Activated CD8-positive, alpha-beta memory T cell treated with anti-CD3 and anti-CD28 coated beads, Interleukin-2, amount 50 U/mL, for 24 hours (primary cell): ENCODE results near the gene ZNF367.
"Not testable (repeated sequence)": the region's sequence is repeated elsewhere in the genome, so short reads cannot be mapped to it uniquely, and the experiment has no call there.

Source experiments
- DNase-seq: peaks from one replicate; pipeline ENCODE4 v3.0.0-alpha.2; 2020; ENCODE audit errors: extremely low read depth

Gene ZNF367

DNA sequence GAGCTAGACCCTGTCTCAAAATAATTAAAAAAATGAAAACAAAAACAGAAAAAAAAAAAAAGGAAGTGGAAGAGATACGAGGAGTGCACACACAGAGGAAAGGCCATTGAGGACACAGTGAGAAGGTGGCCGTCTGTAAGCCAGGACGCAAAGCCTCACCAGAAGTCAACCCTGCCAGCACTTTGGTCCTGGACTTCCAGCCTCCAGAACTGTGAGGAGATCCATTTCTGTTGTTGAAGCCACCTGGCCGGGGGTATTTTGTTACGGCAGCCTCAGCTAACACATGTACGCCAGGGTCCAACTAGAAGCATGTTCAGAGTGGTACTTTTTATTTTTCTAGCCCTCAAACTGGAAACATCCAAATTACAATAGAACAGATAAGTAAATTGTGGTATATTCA is 56.5 kb downstream of the ZNF367 start:
- no peak for DNase-seq

- DNase-seq = no peak
These were observed 57.2 kb downstream of the ZNF367 start for GRCh38 chr9:96360976-96361375.

DNA sequence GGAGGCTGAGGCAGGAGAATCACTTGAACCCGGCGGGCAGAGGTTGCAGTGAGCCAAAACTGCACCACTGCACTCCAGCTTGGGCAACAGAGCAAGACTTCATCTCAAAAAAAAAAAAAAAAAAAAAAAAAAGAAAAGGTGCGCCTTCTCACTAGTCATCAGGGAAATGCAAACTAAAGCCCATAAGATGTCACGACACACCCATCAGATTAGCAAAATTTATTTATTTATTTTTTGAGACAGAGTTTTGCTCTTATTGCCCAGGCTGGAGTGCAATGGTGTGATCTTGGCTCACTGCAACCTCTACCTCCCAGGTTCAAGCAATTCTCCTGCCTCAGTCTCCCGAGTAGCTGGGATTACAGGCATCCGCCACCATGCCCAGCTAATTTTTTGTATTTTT is 57.6 kb downstream of the ZNF367 start:
- DNase-seq = not testable (repeated sequence)

GRCh38 chr9:96350866-96351265 is 67.3 kb downstream of the ZNF367 start:
- no peak for DNase-seq

DNA sequence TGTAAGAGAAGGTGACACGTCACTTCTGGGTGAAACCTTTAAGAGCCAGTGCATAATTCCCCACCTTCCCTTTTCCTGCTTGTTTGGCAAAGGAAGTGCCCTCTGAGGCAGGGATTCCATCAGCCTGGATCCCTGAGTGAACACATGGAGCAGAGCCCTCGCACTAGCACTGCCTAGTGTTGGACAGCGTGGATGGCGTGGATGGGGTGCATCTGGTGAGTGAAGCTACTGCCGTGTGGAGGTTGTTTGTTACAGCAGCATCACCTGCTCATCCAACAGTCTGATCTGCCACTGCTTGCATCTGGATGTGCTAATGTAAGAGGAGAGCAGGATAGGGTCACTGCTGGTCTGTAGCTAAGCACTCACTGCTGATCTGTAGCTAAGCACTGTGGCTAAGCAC is 69.9 kb downstream of the ZNF367 start:
- DNase-seq = no peak

DNA sequence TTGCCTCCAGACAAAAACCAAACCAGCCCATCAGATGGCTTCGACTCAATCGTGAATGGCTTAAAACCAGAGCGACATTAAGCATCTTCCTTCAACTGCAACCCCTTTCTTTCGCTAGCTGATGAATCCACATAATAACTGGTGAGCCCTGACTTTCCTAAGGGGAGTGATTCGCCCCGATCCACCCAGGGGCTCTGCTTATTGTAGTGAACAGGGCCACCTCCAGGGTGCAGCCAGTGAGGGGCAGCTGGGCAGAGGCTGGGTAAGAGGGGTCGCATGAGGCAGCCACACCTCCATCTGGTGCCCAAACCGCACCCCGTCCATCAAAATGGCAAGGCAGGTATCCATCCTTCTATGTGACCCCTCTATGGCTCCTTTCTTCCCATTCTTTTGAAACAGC is 72.6 kb downstream of the ZNF367 start:
- DNase-seq = no peak

- no peak for DNase-seq
These were observed 73.6 kb downstream of the ZNF367 start for GRCh38 chr9:96344458-96345180.

GRCh38 chr9:96343515-96344360 is 74.4 kb downstream of the ZNF367 start:
- no peak for DNase-seq

DNA sequence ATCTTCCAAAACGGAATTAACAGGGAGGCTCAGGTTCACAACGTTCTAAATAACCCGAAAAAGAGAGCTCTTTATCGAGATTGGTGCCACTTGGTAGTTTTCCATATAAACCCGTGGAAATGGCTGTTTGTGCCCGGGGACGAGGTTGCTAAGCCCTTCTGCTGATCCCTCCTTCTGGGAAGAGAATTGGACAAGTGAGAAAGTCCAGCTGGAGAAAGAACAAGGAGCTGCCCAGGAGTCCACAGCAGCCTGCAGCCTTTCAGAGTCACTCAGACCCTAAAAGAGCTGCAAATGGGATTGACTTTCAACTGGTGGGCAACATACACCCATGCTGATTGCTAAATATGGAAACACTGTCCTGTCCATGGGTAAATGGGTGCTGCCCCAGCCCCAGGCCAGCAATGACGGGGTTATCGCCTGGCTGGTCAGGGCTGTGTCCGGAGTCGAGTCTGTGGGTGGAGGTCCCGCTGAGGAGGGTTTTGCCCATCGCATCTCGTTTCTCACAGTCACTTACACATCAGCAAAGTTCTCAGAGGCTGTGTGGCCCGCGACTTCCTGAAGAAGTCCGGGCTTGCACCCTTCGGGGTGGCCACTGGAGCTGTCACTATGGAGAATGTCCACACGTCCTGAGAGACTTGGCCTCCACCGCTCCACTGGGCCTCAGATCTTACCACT is 75.5 kb downstream of the ZNF367 start:
- no peak for DNase-seq

GRCh38 chr9:96340707-96341106 is 77.5 kb downstream of the ZNF367 start:
- DNase-seq = no peak

DNA sequence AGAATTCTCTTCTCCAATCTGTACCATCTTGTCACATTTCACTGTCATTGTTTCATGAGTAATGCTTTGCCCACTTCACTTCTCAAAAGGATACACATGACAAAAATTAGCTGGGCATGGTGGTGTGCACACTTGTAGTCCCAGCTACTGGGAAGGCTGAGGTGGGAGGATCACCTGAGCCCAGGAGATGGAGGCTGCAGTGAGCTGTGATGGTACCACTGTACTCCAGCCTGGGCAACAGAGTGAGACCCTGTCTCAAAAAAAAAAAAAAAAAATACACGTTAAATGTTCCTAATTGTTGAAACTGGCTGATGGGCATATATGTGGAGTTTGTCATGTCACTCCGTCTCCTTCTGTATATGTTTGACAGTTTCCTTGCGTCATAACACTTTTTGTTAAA is 79.9 kb downstream of the ZNF367 start:
- DNase-seq = no peak
